Panc1 (cell line): ENCODE data around the gene ZNF121. TPM values are rescaled to one million over a fixed set of nuclear protein-coding genes. Genes with fewer than 3 reads are reported as not detected.

Experiments used
- ATAC-seq: fragments of 200-7000 bp; cut with Tn5 transposase; 2 replicates; pipeline ENCODE4 v1.9.1; 2020; ENCODE audit warnings: mild to moderate bottlenecking, moderate library complexity
- BruUV-seq: library from RNA; stranded (reverse); fragments of 400-500 nt; replicated peaks from 2 replicates; lab custom pipeline; 2021; lab: Mats Ljungman, UMichigan
- CTCF ChIA-PET: fragments of 300-600 bp; sonication (Branson Sonifier 250); formaldehyde crosslinking; loops from one replicate; lab custom pipeline; 2022; ENCODE audit warnings: antibody characterized with exemption; lab: Charles Lee
- POLR2A ChIA-PET: fragments of 300-600 bp; sonication (Branson Sonifier 250); formaldehyde crosslinking; loops from one replicate; lab custom pipeline; 2022; ENCODE audit warnings: antibody characterized with exemption; lab: Charles Lee
- DNase-seq: peaks from one replicate; pipeline ENCODE4 v3.0.0-alpha.2; 2010; ENCODE audit warnings: low read depth, low spot score
- H3K27ac ChIP-seq: 2 replicates; pipeline ENCODE4 v1.5.1; 2011; ENCODE audit warnings: mild to moderate bottlenecking, low read length, inconsistent platforms
- H3K27me3 ChIP-seq: fragments of 200-500 bp; sonication (Bioruptor generic); 2 replicates; pipeline ENCODE4 v1.6.0; 2014; ENCODE audit warnings: low read length, inconsistent platforms; ENCODE audit not compliant: control insufficient read depth, insufficient read depth
- H3K36me3 ChIP-seq: fragments of 200-500 bp; sonication (Bioruptor generic); 2 replicates; pipeline ENCODE4 v1.5.1; 2014; ENCODE audit warnings: inconsistent platforms, mild to moderate bottlenecking, low read length, moderate library complexity; ENCODE audit not compliant: control insufficient read depth, insufficient read depth
- H3K4me1 ChIP-seq: 2 replicates; pipeline ENCODE4 v1.5.1; 2011; ENCODE audit warnings: inconsistent platforms, mild to moderate bottlenecking, low read length, moderate library complexity; ENCODE audit not compliant: control insufficient read depth, insufficient read depth
- H3K4me3 ChIP-seq, 2 experiments: 2 replicates each; pipeline ENCODE4 v1.5.1; 2011 to 2012; ENCODE audit warnings: low read depth in 2 of 2, low read length in 2 of 2, mild to moderate bottlenecking in 2 of 2, inconsistent platforms in 1 of 2, moderate library complexity in 1 of 2
- H3K9me3 ChIP-seq: fragments of 200-500 bp; sonication (Bioruptor generic); 2 replicates; pipeline ENCODE4 v1.5.1; 2014; ENCODE audit warnings: low read depth, mild to moderate bottlenecking, inconsistent platforms, low read length, moderate library complexity; ENCODE audit not compliant: control insufficient read depth, insufficient read depth
- CTCF ChIP-seq: fragments of 450-650 bp; IDR thresholded peaks from 2 replicates; pipeline ENCODE4 v1.5.1; 2017; ENCODE audit warnings: mild to moderate bottlenecking
- POLR2AphosphoS5 ChIP-seq: IDR thresholded peaks from 2 replicates; pipeline ENCODE4 v1.6.1; 2012; ENCODE audit warnings: mild to moderate bottlenecking, low read depth, low read length, moderate library complexity
- REST ChIP-seq, 2 experiments: IDR thresholded peaks; 2 replicates each; pipeline ENCODE4 v1.6.1; 2011 to 2012; ENCODE audit warnings: low read depth in 2 of 2, control low read depth in 1 of 2, low read length in 1 of 2, mild to moderate bottlenecking in 1 of 2, moderate library complexity in 1 of 2; ENCODE audit not compliant: insufficient read depth in 1 of 2
- SIN3A ChIP-seq: IDR thresholded peaks from 2 replicates; pipeline ENCODE4 v1.6.1; 2012; ENCODE audit warnings: low read depth, mild to moderate bottlenecking, low read length, moderate library complexity, borderline replicate concordance; ENCODE audit not compliant: insufficient read depth
- TCF7L2 ChIP-seq: IDR thresholded peaks from 2 replicates; pipeline ENCODE4 v1.6.1; 2011; ENCODE audit warnings: mild to moderate bottlenecking, low read depth, low read length, inconsistent platforms
- in situ Hi-C: cut with HindIII; loops from 2 replicates; pipeline ENCODE4 v1.10.0; 2016; ENCODE audit warnings: low sequenced_read_pairs, low pct_unique_long_range_greater_than_20kb
- intact Hi-C: fragments of 100-400 bp; cut with micrococcal nuclease; formaldehyde crosslinking; loops from one replicate; pipeline ENCODE4 v1.10.0; 2022; ENCODE audit not compliant: unreplicated experiment
- total RNA-seq: library from RNA; stranded (reverse); gene quantifications from one replicate; pipeline ENCODE4 v1.2.1, GENCODE V29; 2021; ENCODE audit not compliant: unreplicated experiment

The ZNF121 gene
- total RNA-seq, 1 experiment from 2014 or later = 48.4 TPM

- intact Hi-C loops = no loop called here
- in situ Hi-C loops = no loop called here
- Histone ChIP-seq H3K27ac (no peak overlapping the region), H3K36me3 (peaks cover 10% of the 10 kb centered on the region), H3K4me1 (no peaks in the 10 kb centered on the region), H3K27me3 (no peaks in the 10 kb centered on the region), H3K4me3 (no peak overlapping the region), H3K9me3 (peaks cover 29% of the 10 kb centered on the region)
- ChIA-PET POLR2A (no interaction called here), CTCF (no interaction called here)
- no peak for DNase-seq
- no peak for ATAC-seq
- BruUV-seq = no TSS peak
- no peak for TF ChIP-seq POLR2AphosphoS5
- TF ChIP-seq SIN3A = no peak
- no peak for TF ChIP-seq TCF7L2
- no peak for TF ChIP-seq REST (IDR thresholded peaks at IDR 0.05; ENCODE audit: insufficient read depth in 1 of 2, low read depth in 2 of 2, low read length in 1 of 2)
- no peak for TF ChIP-seq CTCF
These were observed 31.5 kb upstream of the ZNF121 start for GRCh38 chr19:9615844-9616243.

GRCh38 chr19:9610484-9611113 lies 26.3 kb upstream of the ZNF121 start:
- TSS peak; percentile 54 for BruUV-seq
- ChIA-PET POLR2A (no interaction called here), CTCF (no interaction called here)
- Histone ChIP-seq H3K36me3 (peaks cover 4% of the 10 kb centered on the region), H3K27ac (no peak overlapping the region), H3K4me1 (no peaks in the 10 kb centered on the region), H3K27me3 (no peaks in the 10 kb centered on the region), H3K9me3 (peaks cover 40% of the 10 kb centered on the region), H3K4me3 (no peak overlapping the region)
- TF ChIP-seq SIN3A (no peak), TCF7L2 (no peak), REST (IDR thresholded peaks at IDR 0.05; ENCODE audit: insufficient read depth in 1 of 2, low read depth in 2 of 2, low read length in 1 of 2) (no peak), CTCF (no peak), POLR2AphosphoS5 (no peak)
- DNase-seq (no peak), ATAC-seq (no peak)
- in situ Hi-C loops (no loop called here), intact Hi-C loops (no loop called here)
